ENCODE data around the gene GALNT14.

The GALNT14 gene

GRCh38 chr2:31132786-31133185 is 5.5 kb downstream of the GALNT14 start:
- DNase-seq: no peak

GRCh38 chr2:31131871-31132270 is 6.4 kb downstream of the GALNT14 start:
- DNase-seq: no peak

- DNase-seq: no peak
These were observed 8.7 kb downstream of the GALNT14 start for GRCh38 chr2:31129375-31130171.

GRCh38 chr2:31127931-31128330 is 10.3 kb downstream of the GALNT14 start:
- no peak for DNase-seq

GRCh38 chr2:31125918-31126695 is 12.1 kb downstream of the GALNT14 start:
- DNase-seq: no peak

GRCh38 chr2:31124904-31125303 is 13.3 kb downstream of the GALNT14 start:
- no peak for DNase-seq

- DNase-seq: no peak
These were observed 16.1 kb downstream of the GALNT14 start for GRCh38 chr2:31122133-31122532.

GRCh38 chr2:31113765-31114164 is 24.5 kb downstream of the GALNT14 start:
- no peak for DNase-seq

GRCh38 chr2:31112544-31112943 is 25.7 kb downstream of the GALNT14 start:
- DNase-seq: no peak

- no peak for DNase-seq
These were observed 27.2 kb downstream of the GALNT14 start for GRCh38 chr2:31110998-31111397.

- DNase-seq: no peak
These were observed 27.8 kb downstream of the GALNT14 start for GRCh38 chr2:31110431-31110830.

- peak; percentile 19 for DNase-seq
These were observed 28.5 kb downstream of the GALNT14 start for GRCh38 chr2:31109633-31110192.

GRCh38 chr2:31108561-31109286 is 29.5 kb downstream of the GALNT14 start:
- DNase-seq: no peak

- DNase-seq: no peak
These were observed 30.5 kb downstream of the GALNT14 start for GRCh38 chr2:31107591-31108300.

GRCh38 chr2:31101701-31102100 is 36.5 kb downstream of the GALNT14 start:
- no peak for DNase-seq

GRCh38 chr2:31097962-31098613 is 40.2 kb downstream of the GALNT14 start:
- no peak for DNase-seq

GRCh38 chr2:31090188-31090587 is 48.1 kb downstream of the GALNT14 start:
- DNase-seq: no peak

GRCh38 chr2:31089645-31090044 is 48.6 kb downstream of the GALNT14 start:
- DNase-seq: no peak

- no peak for DNase-seq
These were observed 49.6 kb downstream of the GALNT14 start for GRCh38 chr2:31088504-31089195.

- no peak for DNase-seq
These were observed 50.7 kb downstream of the GALNT14 start for GRCh38 chr2:31087491-31087890.

- no peak for DNase-seq
These were observed 51.6 kb downstream of the GALNT14 start for GRCh38 chr2:31086590-31086989.
